22Rv1 (cell line): Measurements from ENCODE around the gene BTG4.

Experiments
- ZFX ChIP-seq: fragments of 450-650 bp; IDR thresholded peaks from 2 replicates; pipeline ENCODE4 v1.6.1; 2017; ENCODE audit warnings: antibody characterized with exemption, borderline replicate concordance
- TF ChIP-seq, protein P1 (sequence below): fragments of 450-650 bp; IDR thresholded peaks from 2 replicates; pipeline ENCODE4 v1.5.1; 2017; ENCODE audit warnings: mild to moderate bottlenecking

DNA sequence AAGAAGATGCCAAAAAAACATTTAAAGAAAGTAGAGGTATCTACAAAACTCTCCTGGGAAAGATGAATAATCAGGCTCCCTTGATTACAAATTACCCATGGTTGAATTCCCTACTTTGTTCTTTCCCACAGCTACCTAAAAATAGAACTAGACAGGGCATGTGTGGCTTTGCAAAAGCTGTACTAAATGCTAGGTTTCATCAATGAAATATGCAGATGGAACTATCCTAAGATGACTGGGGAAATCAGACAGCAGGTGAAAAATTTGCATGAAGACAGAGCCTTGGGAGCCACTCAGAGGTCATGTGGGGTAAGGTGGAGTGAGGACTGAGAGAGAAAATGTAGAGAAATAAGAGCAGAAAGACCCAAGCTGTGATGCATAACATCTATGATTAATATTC is 43.1 kb upstream of the BTG4 start:
- TF ChIP-seq, protein P1, sequence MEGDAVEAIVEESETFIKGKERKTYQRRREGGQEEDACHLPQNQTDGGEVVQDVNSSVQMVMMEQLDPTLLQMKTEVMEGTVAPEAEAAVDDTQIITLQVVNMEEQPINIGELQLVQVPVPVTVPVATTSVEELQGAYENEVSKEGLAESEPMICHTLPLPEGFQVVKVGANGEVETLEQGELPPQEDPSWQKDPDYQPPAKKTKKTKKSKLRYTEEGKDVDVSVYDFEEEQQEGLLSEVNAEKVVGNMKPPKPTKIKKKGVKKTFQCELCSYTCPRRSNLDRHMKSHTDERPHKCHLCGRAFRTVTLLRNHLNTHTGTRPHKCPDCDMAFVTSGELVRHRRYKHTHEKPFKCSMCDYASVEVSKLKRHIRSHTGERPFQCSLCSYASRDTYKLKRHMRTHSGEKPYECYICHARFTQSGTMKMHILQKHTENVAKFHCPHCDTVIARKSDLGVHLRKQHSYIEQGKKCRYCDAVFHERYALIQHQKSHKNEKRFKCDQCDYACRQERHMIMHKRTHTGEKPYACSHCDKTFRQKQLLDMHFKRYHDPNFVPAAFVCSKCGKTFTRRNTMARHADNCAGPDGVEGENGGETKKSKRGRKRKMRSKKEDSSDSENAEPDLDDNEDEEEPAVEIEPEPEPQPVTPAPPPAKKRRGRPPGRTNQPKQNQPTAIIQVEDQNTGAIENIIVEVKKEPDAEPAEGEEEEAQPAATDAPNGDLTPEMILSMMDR, result no peak
- no peak for TF ChIP-seq ZFX
